ENCODE results near the gene TMPRSS3. TPM values are rescaled to one million over a fixed set of nuclear protein-coding genes. Genes with fewer than 3 reads are reported as not detected.

The TMPRSS3 gene
- total RNA-seq, 1 donor from 2014 or later, result not detected

GRCh38 chr21:42417533-42417932 lies 21.7 kb upstream of the TMPRSS3 start:
- peaks cover 10% of the 10 kb centered on the region for H3K4me1 Mint-ChIP-seq
- H3K27me3 Mint-ChIP-seq (ENCODE audit: low read depth), result peaks cover 10% of the 10 kb centered on the region
- no peak overlapping the region for H3K4me3 Mint-ChIP-seq
- no peak overlapping the region for H3K27ac Mint-ChIP-seq (ENCODE audit: unreplicated experiment)
- DNase-seq (ENCODE audit: low read depth, low spot score), result no peak
- H3K36me3 Mint-ChIP-seq (ENCODE audit: low read depth), result no peaks in the 10 kb centered on the region
- TF ChIP-seq, protein P1, sequence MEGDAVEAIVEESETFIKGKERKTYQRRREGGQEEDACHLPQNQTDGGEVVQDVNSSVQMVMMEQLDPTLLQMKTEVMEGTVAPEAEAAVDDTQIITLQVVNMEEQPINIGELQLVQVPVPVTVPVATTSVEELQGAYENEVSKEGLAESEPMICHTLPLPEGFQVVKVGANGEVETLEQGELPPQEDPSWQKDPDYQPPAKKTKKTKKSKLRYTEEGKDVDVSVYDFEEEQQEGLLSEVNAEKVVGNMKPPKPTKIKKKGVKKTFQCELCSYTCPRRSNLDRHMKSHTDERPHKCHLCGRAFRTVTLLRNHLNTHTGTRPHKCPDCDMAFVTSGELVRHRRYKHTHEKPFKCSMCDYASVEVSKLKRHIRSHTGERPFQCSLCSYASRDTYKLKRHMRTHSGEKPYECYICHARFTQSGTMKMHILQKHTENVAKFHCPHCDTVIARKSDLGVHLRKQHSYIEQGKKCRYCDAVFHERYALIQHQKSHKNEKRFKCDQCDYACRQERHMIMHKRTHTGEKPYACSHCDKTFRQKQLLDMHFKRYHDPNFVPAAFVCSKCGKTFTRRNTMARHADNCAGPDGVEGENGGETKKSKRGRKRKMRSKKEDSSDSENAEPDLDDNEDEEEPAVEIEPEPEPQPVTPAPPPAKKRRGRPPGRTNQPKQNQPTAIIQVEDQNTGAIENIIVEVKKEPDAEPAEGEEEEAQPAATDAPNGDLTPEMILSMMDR (conservative IDR thresholded peaks at IDR 0.05), result no peak
- H3K9me3 Mint-ChIP-seq, result no peaks in the 10 kb centered on the region

GRCh38 chr21:42414928-42415769 lies 19.3 kb upstream of the TMPRSS3 start:
- DNase-seq (ENCODE audit: low read depth, low spot score), result no peak
- H3K27ac Mint-ChIP-seq (ENCODE audit: unreplicated experiment), result no peak overlapping the region
- H3K27me3 Mint-ChIP-seq (ENCODE audit: low read depth), result no peaks in the 10 kb centered on the region
- TF ChIP-seq, protein P1 (conservative IDR thresholded peaks at IDR 0.05), result no peak
- H3K4me1 Mint-ChIP-seq, result peaks cover 10% of the 10 kb centered on the region
- H3K36me3 Mint-ChIP-seq (ENCODE audit: low read depth), result no peaks in the 10 kb centered on the region
- H3K4me3 Mint-ChIP-seq, result no peak overlapping the region
- no peaks in the 10 kb centered on the region for H3K9me3 Mint-ChIP-seq

DNA sequence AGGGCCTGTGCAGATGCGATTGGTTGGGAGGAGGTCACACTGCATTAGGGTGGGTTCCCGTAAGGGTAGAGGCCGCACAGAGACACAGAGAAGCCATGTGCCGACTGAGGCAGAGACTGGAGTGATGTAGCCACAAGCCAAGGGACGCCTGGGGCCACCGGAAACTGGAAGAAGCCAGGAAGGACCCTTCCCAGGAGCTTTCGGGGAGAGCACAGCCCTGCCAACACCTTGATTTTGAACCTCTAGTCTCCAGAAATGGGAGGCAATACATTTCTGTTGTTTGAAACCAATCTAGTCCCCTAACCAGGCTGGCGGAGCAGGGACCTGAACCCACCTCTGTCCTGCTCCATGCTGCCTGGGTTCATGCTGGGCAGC lies 18.7 kb upstream of the TMPRSS3 start:
- Mint-ChIP-seq H3K4me1 (peaks cover 10% of the 10 kb centered on the region), H3K36me3 (ENCODE audit: low read depth) (no peaks in the 10 kb centered on the region), H3K27ac (ENCODE audit: unreplicated experiment) (no peak overlapping the region), H3K9me3 (no peaks in the 10 kb centered on the region), H3K4me3 (no peak overlapping the region), H3K27me3 (ENCODE audit: low read depth) (no peaks in the 10 kb centered on the region)
- TF ChIP-seq, protein P1 (conservative IDR thresholded peaks at IDR 0.05), result no peak
- DNase-seq (ENCODE audit: low read depth, low spot score), result no peak

DNA sequence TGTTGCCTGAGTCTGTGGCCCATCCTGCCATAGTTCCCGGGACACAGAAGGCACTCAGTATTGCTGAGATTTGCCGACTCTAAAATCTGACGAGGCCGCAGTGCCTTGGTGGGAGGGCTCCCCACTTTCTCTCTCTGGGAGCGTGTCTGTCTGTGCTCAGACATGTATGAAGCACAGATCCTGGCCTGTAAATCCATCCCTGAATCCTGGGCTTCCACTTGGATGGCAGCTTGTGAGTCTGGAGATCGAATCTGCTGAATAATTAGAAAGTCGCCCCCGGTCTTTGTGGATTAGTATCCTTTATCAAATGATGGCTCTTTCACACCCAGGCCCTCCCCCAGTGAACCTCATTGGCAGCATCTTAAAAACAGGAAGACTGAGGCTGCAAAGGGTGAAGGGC lies 18.2 kb upstream of the TMPRSS3 start:
- DNase-seq (ENCODE audit: low read depth, low spot score), result no peak
- no peaks in the 10 kb centered on the region for H3K36me3 Mint-ChIP-seq (ENCODE audit: low read depth)
- H3K9me3 Mint-ChIP-seq, result no peaks in the 10 kb centered on the region
- peaks cover 10% of the 10 kb centered on the region for H3K4me1 Mint-ChIP-seq
- no peak overlapping the region for H3K27ac Mint-ChIP-seq (ENCODE audit: unreplicated experiment)
- H3K27me3 Mint-ChIP-seq (ENCODE audit: low read depth), result no peaks in the 10 kb centered on the region
- TF ChIP-seq, protein P1 (conservative IDR thresholded peaks at IDR 0.05), result no peak
- H3K4me3 Mint-ChIP-seq, result no peak overlapping the region

GRCh38 chr21:42413500-42413899 lies 17.6 kb upstream of the TMPRSS3 start:
- no peak overlapping the region for H3K4me3 Mint-ChIP-seq
- H3K27ac Mint-ChIP-seq (ENCODE audit: unreplicated experiment), result no peak overlapping the region
- H3K36me3 Mint-ChIP-seq (ENCODE audit: low read depth), result no peaks in the 10 kb centered on the region
- peaks cover 10% of the 10 kb centered on the region for H3K4me1 Mint-ChIP-seq
- no peak for DNase-seq (ENCODE audit: low read depth, low spot score)
- no peaks in the 10 kb centered on the region for H3K9me3 Mint-ChIP-seq
- TF ChIP-seq, protein P1 (conservative IDR thresholded peaks at IDR 0.05), result no peak
- no peaks in the 10 kb centered on the region for H3K27me3 Mint-ChIP-seq (ENCODE audit: low read depth)

All from neural crest cell (in vitro differentiated cells).